Osteoblast (primary cell): ENCODE results near the gene PTPN14. TPM values are rescaled to one million over a fixed set of nuclear protein-coding genes. Genes with fewer than 3 reads are reported as not detected.

Experiments
- DNase-seq: peaks from one replicate; pipeline ENCODE4 v3.0.0; 2011; ENCODE audit warnings: low spot score, mixed read lengths; ENCODE audit not compliant: insufficient read length; ENCODE audit errors: missing footprints
- H2AFZ ChIP-seq: 2 replicates; pipeline ENCODE4 v1.6.0; 2011; ENCODE audit warnings: mild to moderate bottlenecking, low read length
- H3K27ac ChIP-seq: 2 replicates; pipeline ENCODE4 v1.5.1; 2011; ENCODE audit warnings: mild to moderate bottlenecking, low read depth, low read length, moderate library complexity
- H3K27me3 ChIP-seq: 2 replicates; pipeline ENCODE4 v1.6.0; 2012; ENCODE audit warnings: mild to moderate bottlenecking, control low read depth, inconsistent platforms, low read length, moderate library complexity; ENCODE audit not compliant: insufficient read depth
- H3K36me3 ChIP-seq: 2 replicates; pipeline ENCODE4 v1.5.1; 2011; ENCODE audit warnings: mild to moderate bottlenecking, low read length, control low read depth, moderate library complexity; ENCODE audit not compliant: insufficient read depth
- H3K4me1 ChIP-seq: 2 replicates; pipeline ENCODE4 v1.5.1; 2011; ENCODE audit warnings: mild to moderate bottlenecking, low read length, control low read depth, moderate library complexity; ENCODE audit not compliant: insufficient read depth
- H3K4me2 ChIP-seq: 2 replicates; pipeline ENCODE4 v1.6.0; 2011; ENCODE audit warnings: mild to moderate bottlenecking, low read length; ENCODE audit not compliant: insufficient read depth
- H3K4me3 ChIP-seq: fragments of 200-600 bp; sonication (generic); 3 replicates; pipeline ENCODE4 v1.5.1; 2012; ENCODE audit warnings: mild to moderate bottlenecking, low read length, inconsistent platforms; ENCODE audit not compliant: insufficient read depth
- H3K79me2 ChIP-seq: 2 replicates; pipeline ENCODE4 v1.6.0; 2012; ENCODE audit warnings: mild to moderate bottlenecking, low read length, control low read depth, inconsistent platforms; ENCODE audit not compliant: insufficient read depth
- H3K9me3 ChIP-seq: 2 replicates; pipeline ENCODE4 v1.5.1; 2011; ENCODE audit warnings: low read depth, low read length, control low read depth
- H4K20me1 ChIP-seq: 2 replicates; pipeline ENCODE4 v1.6.0; 2012; ENCODE audit warnings: mild to moderate bottlenecking, low read length, control low read depth; ENCODE audit not compliant: insufficient read depth
- total RNA-seq: library from RNA; depleted of rRNA; stranded (reverse); fragments of >200 nt; gene quantifications from 2 replicates; pipeline ENCODE4 v1.2.3, GENCODE V29; 2012
- TF ChIP-seq, protein P1 (sequence below): IDR thresholded peaks from 2 replicates; pipeline ENCODE4 v1.5.1; 2011; ENCODE audit warnings: mild to moderate bottlenecking, low read depth, low read length, moderate library complexity; ENCODE audit errors: extremely low read depth

Gene PTPN14
- total RNA-seq, 1 donor = 131 TPM

DNA sequence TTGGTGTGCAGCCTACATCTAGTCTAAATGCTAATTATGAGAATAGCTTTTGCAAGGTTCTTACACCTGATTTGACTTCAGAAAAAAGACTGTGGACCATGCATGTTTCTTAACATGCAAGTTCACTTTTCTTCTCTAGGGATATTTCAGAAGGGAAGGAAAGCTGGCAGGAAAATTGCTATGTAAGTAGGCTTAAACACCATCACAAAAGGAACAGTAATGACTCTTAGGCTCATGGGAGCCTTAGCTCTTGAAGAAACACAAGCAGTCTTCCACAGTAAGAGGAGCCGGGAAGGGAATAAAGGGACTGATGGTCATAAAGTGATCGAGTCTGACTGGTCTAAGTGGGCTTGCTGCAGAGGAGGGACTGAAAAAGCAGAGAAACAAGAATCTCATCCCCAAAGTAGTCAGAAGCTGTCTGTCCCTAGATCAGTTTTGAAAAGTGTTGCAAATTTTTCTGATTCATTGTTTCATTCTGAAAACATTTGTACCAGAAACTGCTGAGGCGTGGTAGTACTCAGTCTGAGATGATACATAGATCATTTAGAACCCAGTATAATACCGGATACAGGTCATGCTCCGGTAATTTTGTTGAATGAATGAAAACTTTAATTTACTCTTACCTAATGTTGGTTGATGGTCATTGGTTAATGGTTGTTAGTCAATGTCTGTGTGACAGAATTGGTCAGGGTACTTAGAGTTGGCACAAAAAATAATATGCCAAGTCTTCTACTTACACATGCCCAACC lies 229.5 kb downstream of the PTPN14 start:
- peaks cover 6% of the 10 kb centered on the region for H3K36me3 ChIP-seq
- TF ChIP-seq, protein P1, sequence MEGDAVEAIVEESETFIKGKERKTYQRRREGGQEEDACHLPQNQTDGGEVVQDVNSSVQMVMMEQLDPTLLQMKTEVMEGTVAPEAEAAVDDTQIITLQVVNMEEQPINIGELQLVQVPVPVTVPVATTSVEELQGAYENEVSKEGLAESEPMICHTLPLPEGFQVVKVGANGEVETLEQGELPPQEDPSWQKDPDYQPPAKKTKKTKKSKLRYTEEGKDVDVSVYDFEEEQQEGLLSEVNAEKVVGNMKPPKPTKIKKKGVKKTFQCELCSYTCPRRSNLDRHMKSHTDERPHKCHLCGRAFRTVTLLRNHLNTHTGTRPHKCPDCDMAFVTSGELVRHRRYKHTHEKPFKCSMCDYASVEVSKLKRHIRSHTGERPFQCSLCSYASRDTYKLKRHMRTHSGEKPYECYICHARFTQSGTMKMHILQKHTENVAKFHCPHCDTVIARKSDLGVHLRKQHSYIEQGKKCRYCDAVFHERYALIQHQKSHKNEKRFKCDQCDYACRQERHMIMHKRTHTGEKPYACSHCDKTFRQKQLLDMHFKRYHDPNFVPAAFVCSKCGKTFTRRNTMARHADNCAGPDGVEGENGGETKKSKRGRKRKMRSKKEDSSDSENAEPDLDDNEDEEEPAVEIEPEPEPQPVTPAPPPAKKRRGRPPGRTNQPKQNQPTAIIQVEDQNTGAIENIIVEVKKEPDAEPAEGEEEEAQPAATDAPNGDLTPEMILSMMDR = no peak
- no peaks in the 10 kb centered on the region for H3K27me3 ChIP-seq
- H3K4me2 ChIP-seq = no peak overlapping the region
- H2AFZ ChIP-seq = no peak overlapping the region
- no peaks in the 10 kb centered on the region for H4K20me1 ChIP-seq
- H3K9me3 ChIP-seq = no peaks in the 10 kb centered on the region
- peaks cover 21% of the 10 kb centered on the region for H3K4me1 ChIP-seq
- no peaks in the 10 kb centered on the region for H3K79me2 ChIP-seq
- no peak overlapping the region for H3K4me3 ChIP-seq
- DNase-seq = no peak
- no peak overlapping the region for H3K27ac ChIP-seq

DNA sequence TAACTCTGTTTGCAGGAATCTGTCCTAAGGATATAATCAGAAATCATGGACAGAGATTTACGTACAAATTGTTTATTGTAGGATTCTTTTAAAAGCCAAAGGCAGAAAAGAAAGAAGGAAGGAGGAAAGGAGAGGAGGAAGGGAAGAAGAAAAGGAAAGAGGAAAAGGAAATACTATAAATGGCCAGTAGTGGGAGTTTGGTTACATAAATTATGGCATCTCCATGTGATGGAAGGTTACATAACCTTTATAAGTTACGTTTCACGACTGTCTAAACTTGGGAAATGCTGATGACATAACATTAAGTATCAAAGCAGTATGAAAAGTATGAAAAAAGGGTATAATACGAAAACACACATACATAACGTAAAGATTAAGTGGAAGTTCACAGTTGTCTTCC lies 231.5 kb downstream of the PTPN14 start:
- Histone ChIP-seq H3K27ac (no peak overlapping the region), H3K4me3 (no peak overlapping the region), H3K9me3 (no peaks in the 10 kb centered on the region), H3K4me2 (no peak overlapping the region), H3K79me2 (no peaks in the 10 kb centered on the region), H4K20me1 (no peaks in the 10 kb centered on the region), H3K4me1 (peaks cover 28% of the 10 kb centered on the region), H2AFZ (no peak overlapping the region), H3K27me3 (no peaks in the 10 kb centered on the region), H3K36me3 (peaks cover 10% of the 10 kb centered on the region)
- TF ChIP-seq, protein P1 = peak; percentile 18
- no peak for DNase-seq

DNA sequence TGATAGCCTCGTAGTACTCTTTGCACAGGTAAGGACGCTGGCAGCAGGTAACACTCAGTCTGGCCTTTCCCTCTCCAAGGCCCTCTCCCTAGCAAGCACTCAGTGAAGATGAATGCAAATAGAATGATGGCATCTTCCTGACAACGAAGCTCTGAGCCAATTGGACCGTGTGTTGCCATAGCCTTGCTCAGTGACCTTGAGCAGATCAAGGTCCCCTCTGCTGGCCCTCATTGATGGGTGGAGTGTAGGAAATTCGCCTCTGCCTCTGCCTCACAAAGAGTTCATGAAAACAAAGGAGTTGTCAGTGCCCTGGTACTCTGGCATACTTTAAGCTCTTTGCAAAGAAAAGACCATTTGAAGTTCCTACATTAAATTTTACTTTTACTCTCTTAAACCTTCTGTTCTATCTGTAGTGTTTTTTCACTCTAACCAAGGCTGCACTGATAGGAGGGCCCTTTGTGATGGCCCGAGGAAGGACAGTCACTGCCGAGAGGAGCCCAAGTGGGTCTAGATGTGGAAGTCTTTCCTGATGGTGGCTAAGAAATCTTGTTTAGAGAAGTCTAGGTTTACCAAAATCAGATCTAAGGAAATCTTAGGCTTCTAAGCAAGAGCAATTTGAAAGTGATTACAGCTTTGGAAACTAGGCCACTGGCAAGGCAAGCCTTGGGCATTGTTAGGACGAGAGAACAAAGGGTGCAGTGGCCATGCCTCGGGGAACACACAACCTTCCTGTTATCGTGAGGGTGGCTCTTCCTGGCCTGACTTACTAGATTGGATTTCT lies 232.3 kb downstream of the PTPN14 start:
- no peak for DNase-seq

More for the DNA sequence above, 232.3 kb downstream of the PTPN14 start:
- no peaks in the 10 kb centered on the region for H3K79me2 ChIP-seq
- H3K4me1 ChIP-seq = peaks cover 28% of the 10 kb centered on the region
- TF ChIP-seq, protein P1 = no peak
- H3K4me2 ChIP-seq = peak overlapping the region; percentile 73
- H3K36me3 ChIP-seq = peaks cover 10% of the 10 kb centered on the region
- peak overlapping the region; percentile 49 for H3K4me3 ChIP-seq
- peak overlapping the region; percentile 81 for H3K27ac ChIP-seq
- H4K20me1 ChIP-seq = no peaks in the 10 kb centered on the region
- H3K9me3 ChIP-seq = no peaks in the 10 kb centered on the region
- H3K27me3 ChIP-seq = no peaks in the 10 kb centered on the region
- no peak overlapping the region for H2AFZ ChIP-seq
